Measurements from ENCODE around the gene TFEC.

DNA sequence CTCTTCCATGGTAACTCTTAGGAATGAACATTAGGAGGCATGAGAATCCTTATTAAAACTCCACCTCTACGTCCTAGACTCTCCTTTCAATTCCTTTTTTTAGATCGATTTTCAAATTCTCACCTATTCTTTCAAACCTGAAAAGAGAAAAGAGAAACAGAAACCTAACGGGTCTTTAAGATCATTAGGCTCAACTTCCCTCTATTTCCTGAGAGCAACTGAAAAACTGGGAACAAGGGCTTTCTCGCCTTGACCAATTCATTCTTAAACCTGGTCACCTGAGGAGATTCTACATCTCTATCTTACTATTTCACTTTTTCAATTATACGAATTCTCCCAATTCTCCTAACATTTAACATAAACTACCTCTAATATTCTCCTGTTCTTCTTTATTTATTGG, 2.8 kb downstream of the TFEC start:
- TF ChIP-seq, protein P1, sequence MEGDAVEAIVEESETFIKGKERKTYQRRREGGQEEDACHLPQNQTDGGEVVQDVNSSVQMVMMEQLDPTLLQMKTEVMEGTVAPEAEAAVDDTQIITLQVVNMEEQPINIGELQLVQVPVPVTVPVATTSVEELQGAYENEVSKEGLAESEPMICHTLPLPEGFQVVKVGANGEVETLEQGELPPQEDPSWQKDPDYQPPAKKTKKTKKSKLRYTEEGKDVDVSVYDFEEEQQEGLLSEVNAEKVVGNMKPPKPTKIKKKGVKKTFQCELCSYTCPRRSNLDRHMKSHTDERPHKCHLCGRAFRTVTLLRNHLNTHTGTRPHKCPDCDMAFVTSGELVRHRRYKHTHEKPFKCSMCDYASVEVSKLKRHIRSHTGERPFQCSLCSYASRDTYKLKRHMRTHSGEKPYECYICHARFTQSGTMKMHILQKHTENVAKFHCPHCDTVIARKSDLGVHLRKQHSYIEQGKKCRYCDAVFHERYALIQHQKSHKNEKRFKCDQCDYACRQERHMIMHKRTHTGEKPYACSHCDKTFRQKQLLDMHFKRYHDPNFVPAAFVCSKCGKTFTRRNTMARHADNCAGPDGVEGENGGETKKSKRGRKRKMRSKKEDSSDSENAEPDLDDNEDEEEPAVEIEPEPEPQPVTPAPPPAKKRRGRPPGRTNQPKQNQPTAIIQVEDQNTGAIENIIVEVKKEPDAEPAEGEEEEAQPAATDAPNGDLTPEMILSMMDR (conservative IDR thresholded peaks at IDR 0.05) = no peak
- TF ChIP-seq ZFX (IDR thresholded peaks at IDR 0.05) = no peak
